HG03575 (cell line): ENCODE measurements around the gene TMPRSS2.
"Not testable (repeated sequence)": the region's sequence is repeated elsewhere in the genome, so short reads cannot be mapped to it uniquely, and the experiment has no call there.

Experiments
- ATAC-seq: cut with Tn5 transposase; IDR thresholded peaks from one replicate; pipeline ENCODE4 v1.9.1; 2021; ENCODE audit not compliant: unreplicated experiment, insufficient number of reproducible peaks, low FRiP score; ENCODE audit errors: extremely low read depth

Gene TMPRSS2

GRCh38 chr21:41435706-41436105 lies 72.3 kb downstream of the TMPRSS2 start:
- ATAC-seq: no peak

- no peak for ATAC-seq
Observed at GRCh38 chr21:41433566-41433965, 74.4 kb downstream of the TMPRSS2 start.

GRCh38 chr21:41432562-41433460 lies 75.1 kb downstream of the TMPRSS2 start:
- ATAC-seq: no peak

GRCh38 chr21:41431788-41432548 lies 76.0 kb downstream of the TMPRSS2 start:
- no peak for ATAC-seq

GRCh38 chr21:41429925-41430491 lies 78.0 kb downstream of the TMPRSS2 start:
- no peak for ATAC-seq

GRCh38 chr21:41429305-41429704 lies 78.7 kb downstream of the TMPRSS2 start:
- ATAC-seq: no peak

GRCh38 chr21:41428847-41429246 lies 79.1 kb downstream of the TMPRSS2 start:
- ATAC-seq: no peak

- no peak for ATAC-seq
Observed at GRCh38 chr21:41428311-41428710, 79.6 kb downstream of the TMPRSS2 start.

GRCh38 chr21:41427556-41427955 lies 80.4 kb downstream of the TMPRSS2 start:
- ATAC-seq: no peak

- ATAC-seq: no peak
Observed at GRCh38 chr21:41426676-41427404, 81.1 kb downstream of the TMPRSS2 start.

GRCh38 chr21:41425954-41426675 lies 81.8 kb downstream of the TMPRSS2 start, which contains the start of gene MX1:
TSS of gene MX1 (plus strand) at chr21:41426239. CDS start at chr21:41432071, 5,832 bp downstream.
- ATAC-seq: no peak

GRCh38 chr21:41425588-41425953 lies 82.4 kb downstream of the TMPRSS2 start:
- no peak for ATAC-seq

- not testable (repeated sequence) for ATAC-seq
Observed at GRCh38 chr21:41423305-41423636, 84.7 kb downstream of the TMPRSS2 start.

GRCh38 chr21:41422546-41423304 lies 85.2 kb downstream of the TMPRSS2 start:
- no peak for ATAC-seq

GRCh38 chr21:41420998-41421397 lies 87.0 kb downstream of the TMPRSS2 start:
- ATAC-seq: not testable (repeated sequence)

- ATAC-seq: no peak
Observed at GRCh38 chr21:41419921-41420862, 87.8 kb downstream of the TMPRSS2 start.
